NCI-H69 (cell line): ENCODE measurements around the gene TNS4.

Experiments used
- DNase-seq: peaks from one replicate; lab custom pipeline; 2025; lab: John Stamatoyannopoulos, UW

The TNS4 gene

DNA sequence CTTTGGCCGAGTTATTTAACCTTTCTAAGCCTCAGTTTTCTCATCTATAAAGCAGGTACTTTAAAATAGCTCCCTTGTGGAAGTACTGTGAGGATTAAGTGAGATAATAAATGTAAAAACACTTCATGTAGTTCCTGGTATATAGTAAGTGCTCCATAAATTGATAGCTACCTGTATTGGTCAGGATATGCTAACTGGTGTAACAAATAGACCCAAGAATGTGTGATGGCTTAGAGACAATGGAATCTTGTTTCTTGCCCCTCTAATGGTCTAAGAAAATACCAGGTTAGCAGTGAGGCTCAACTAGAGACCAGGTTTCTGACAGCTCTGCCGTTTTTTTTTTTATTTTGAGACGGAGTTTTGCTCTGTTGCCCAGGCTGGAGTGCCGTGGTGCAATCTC, 34.0 kb upstream of the TNS4 start:
- DNase-seq: no peak

DNA sequence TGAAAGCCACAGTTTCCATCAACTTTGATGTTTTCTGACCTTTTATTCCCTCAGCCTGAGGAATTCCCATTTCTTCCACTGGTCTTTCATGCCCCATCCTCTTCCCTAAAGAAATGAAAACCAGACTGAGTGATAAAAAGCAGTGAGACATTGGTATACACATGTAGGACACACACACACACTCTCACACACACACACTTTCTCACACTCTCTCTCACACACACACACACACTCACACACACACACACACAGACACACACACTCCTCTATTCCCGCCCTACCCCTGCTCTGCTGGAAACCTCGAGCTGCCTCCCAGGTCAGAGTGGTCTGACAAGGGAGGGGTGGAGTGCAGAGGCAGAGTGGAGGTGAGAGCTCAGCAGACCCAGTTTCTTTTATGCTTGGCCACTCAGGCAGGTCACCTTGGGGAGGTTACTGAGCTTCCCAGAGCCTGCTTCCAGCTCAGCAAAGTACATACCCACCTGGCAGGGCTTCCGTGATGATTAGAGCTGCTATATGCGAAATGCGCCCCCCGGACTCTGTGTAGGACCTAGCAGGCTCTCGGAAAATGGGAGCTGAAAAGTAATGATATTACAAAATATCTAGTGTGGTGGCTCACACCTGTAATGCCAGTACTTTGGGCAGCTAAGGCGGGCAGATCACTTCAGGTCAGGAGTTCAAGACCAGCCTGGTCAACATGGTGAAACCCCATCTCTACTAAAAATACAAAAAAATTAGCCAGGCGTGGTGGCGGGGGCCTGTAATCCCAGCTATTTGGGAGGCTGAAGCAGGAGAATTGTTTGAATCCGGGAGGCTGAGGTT, 33.2 kb upstream of the TNS4 start:
- no peak for DNase-seq

DNA sequence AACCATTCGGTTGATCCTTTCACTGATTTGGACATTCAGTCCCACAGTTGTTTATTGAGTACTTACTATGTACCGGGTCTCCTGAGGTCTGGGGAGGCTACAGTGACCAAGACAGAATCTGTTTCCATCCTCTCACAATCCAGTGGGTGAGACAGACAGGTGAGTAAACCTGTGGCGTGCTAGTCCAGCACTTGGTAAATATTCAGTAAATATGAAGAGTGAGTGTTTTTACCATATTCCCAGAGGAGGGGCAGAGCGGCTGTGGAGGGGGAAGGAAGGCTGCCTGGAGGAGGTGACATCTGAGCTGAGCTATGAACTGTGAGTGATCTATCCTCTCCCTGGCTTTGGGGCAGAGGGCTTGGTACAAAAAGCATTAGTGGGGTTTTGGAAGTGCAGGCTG, 32.5 kb upstream of the TNS4 start:
- no peak for DNase-seq

DNA sequence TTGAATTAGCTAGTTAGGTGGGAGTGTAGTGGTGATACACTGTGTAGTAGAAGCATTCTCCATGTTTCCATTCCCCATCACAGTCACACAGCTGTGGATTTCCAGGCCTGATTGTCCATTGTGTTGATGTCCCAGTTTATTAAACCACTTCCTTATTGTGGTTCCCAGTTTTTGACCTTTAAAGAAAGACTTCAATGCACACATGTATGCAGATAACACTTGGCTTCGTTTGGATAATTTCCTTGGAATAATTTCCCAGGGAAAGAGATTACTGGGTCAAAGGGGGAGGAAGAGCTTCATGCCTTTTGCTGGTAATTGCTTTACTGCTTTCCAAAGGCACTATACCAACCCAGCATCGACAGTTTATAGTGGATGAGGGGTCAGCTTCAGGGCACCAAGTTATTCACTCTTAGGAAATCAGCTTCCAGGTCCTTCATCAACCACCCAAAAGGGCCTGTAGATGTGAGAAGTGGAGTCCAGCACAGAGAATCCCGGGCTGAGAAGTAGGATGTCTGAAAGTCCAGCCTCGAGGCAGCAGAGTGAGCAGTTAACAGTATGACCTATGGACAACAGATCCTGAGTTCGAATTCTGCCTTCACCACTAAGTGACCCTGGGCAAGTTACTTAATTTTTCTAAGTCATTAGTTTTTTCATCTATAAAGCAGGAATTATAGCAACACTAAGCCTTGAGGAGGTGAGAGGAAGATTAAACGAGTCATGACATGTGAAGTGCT, 31.3 kb upstream of the TNS4 start:
- DNase-seq: peak; percentile 15

DNA sequence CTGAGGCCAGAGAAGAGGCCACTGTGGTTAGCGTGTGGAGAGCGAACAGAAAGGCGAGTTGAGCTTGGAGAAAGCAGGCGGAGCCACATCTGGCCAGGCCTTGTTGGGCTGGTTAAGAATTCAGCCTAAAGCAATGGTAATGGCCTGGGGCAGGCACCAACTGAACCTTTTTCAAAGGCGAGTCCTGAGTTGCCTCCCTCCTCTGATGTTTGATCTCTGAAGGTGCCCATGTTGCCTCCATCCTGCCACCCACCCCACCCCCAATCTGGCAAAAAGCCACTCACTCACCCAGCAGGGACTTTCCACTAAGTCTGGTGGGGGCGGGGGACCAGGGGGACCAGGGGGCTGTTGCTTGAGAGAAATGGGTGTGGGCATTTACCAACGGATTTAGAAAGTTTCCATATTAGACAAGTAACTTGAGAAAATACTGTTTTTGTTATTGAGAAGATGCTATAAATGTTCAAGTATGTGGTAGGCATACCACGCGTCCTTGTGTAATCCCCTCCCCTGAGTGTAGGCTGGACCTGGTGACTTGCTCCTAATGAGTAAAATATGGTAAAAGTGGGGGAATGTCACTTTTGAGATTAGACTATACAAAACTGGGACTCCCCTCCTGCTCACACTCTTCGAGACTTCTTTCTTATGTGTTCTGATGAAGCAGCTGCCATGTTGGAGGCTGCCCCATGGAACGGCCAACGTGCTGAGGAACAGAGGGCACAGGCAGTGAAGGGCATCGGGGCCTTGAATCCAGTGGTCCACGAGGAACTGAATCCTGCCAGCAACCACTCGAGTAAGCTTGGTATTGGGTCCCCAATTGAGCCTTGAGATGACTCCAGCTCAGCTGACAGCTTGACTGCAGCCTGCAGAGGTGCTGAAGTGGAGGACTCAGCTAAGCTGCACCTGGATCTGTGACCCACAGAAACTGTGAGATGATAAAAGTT, 29.9 kb upstream of the TNS4 start:
- no peak for DNase-seq

DNA sequence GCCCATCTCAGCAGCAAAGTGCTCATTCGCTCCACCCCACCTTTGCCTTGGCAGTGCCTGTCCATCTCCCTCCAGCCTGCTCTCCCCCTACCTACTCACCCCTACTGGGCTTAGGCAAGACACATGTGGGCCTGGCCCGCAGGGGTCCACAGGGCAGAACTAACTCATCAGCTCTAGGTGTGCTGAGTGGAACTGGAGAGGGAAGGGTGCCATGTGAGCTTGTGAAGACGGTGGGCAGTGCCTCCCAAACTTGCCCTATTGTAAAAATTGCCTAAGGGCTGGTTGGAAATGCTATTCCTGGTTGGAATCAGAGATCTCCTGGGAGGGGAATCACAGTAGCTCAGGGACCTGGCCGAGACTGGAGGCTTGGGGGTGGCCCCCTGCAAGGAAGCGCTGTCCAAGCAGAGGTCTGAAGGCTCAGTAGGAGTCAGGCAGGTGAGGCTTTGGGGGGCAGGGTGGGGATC, 29.1 kb upstream of the TNS4 start:
- DNase-seq: no peak

DNA sequence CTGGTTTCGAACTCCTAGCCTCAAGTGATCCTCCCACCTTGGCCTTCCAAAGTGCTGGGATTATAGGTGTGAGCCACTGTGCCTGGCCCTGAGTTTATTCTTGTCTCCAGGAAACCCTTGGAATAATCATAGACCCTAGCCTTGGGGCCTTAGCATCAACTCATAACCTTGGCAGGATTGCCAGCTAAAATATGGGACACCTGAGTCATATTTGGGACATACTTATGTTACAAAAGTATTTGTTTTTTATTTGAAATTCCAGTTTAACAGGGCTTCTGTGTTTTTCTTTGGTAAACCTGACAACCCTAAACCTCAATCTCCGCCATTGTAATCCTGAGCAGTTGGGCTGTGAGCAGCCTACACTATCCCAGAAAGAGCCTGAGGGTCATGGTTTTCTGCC, 28.6 kb upstream of the TNS4 start:
- no peak for DNase-seq

DNA sequence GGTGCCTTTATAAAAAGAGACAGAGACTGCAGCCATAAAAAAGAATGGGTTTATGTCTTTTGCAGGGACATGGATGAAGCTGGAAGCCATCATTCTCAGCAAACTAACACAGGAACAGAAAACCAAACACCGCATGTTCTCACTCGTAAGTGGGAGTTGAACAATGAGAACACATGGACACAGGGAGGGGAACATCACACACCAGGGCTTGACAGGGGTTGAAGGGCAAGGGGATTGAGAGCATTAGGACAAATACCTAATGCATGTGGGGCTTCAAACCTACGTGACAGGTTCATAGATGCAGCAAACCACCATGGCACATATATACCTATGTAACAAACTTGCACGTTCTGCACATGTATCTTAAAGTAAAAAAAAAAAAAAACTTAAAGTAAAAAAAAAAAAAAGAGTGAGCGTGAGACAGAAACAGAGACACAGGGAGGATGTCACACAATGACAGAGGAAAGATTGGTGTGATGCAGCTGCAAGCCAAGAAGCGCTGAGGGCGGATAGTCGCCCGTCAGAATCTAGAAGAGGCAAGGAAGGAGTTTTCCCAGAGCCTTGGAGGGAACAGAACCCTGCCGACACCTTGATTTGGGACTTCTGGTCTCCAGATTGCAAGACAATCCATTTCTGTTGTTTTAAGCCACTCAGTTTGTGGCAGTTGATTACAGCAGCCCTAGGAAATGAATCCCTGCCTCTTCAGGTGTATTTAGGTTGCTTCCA, 27.4 kb upstream of the TNS4 start:
- no peak for DNase-seq

DNA sequence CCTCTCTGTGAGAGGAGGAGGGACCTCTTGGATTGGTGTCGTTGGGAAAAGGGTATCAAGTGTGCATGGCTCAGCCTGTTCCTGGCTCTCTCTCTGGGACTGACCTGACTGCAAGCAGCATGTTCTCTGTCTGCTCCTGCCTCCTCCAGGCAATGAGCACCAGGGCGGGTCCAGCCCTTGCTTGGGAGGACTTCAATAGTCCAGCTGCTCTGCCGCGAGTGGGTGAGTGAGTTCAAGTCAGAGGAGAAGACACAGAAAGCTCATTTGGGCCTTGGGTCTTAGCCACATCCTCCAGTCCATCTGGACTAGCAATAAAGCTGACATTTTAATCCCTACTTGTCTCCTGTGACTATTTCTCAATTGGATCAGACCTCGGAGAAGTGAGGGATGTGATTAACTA, 25.2 kb upstream of the TNS4 start:
- DNase-seq: no peak

DNA sequence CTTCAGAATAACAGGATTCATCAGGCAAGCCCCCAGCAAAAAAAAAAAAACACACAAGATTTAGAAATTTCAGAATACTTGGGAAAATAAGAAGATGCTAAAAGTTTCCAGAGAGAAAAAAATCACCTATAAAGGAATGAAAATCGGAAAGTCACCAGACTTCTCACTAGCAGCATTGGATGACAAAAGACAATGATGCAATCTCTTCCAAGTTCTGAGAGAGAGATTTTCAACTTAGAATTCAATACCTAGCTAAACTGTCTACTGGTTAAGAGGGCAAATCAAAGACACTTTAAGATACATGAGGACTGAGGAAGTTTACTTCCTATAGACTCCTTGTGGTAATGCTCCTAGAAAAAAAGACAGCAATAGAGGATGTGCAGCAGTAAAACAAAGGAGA, 23.9 kb upstream of the TNS4 start:
- DNase-seq: no peak

DNA sequence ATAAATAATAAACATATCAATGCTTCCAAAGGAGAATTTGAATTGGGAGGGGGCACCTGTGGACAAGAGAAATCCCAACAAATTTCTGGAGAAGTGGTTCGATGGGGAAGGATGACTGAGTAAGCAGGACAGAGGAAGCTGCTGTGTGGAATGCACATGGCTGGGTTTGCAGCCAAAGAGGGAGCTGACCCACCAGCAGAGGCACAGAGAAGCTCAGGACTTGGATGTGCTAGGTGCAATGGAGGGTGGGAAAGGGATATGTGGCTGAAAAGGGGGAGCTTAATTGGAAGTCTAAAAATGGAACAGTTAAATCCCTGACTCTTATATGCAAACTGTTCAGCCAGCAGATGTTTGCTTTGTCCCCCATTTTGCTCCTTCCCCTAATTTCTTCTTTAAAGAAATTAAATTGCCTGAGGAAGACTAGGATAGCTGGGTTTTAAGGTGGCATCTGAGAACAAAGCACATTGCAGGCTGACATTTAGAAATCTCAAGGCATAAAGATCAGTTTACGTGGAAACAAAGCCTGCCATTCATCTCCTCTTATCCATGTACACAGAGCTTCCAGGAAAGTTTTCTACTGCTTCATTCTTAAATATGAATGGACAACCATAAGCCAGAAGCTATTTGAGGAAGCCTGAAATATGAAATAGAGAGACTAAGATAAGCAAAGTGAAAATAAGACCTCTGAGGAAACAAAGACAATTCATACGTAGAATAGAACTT, 23.0 kb upstream of the TNS4 start:
- DNase-seq: no peak

DNA sequence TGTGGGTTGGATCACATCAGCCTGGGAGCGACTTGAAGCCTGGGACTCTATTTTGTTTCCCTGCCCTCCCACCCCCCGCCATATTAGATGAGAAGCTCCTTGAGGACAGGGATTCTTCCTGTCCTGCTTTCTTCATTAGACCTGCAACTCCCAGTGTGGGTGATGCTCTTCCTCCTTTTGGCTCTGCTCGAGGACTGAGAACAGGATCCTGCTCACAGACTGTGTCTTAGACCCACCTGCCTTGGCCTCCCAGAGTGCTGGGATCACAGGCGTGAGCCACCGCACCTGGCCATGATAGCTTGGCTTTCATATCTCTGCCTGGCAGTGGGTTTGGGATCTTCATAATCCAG, 21.5 kb upstream of the TNS4 start:
- DNase-seq: no peak

DNA sequence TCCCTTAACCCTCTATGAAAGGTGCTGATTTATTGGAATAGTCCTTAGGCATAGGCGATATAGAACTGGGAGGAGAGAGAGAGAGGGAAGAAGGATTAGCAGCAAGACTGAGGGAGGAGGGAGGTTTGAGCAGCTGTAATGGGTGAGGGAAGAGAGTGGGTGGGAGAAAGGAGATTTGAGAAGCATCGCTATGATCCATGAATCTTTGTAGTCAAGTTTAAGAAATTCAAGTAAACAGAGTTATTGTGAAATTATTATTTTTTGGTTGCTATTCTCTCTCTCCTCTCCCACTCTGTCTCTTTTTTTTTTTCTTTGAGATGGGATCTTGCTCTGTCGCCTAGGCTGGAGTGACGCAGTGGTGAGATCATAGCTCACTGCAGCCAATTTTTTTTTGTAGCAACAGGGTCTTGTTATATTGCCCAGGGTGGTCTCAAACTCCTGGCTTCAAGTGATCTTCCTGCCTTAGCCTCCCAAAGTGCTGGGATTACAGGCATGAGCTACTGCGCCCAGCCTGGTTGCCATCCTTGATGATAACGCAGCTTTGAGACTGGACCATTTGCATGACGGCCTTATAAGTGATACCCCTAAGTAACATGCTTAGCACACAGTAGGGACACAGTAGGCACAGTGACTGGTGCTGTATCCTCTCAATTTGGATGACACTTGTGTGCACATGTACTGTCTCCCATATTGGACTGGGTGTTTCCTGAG, 21.0 kb upstream of the TNS4 start:
- DNase-seq: no peak

DNA sequence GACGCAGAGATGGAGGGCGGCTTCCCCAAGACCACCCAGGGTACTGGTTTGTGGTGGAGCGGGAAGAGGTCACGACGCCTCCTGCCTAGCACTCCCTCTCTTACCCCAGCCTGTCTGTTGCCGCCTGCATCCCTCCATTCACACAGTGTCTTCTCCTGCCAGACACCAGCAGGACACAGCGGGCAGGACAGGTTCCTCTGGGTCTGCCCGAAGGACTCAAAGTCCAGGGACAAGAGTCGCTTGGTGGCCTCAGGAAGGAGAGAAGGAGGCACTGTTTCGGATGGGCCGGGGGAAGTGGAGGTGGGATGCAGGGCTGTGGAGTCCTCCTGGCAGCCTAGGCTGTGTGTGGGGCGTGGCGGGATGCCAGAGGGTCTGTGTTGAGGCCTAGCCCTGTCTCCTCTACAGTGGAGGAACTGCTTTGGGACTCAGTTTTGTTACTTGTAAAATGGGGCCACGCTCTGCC, 19.6 kb upstream of the TNS4 start:
- no peak for DNase-seq

DNA sequence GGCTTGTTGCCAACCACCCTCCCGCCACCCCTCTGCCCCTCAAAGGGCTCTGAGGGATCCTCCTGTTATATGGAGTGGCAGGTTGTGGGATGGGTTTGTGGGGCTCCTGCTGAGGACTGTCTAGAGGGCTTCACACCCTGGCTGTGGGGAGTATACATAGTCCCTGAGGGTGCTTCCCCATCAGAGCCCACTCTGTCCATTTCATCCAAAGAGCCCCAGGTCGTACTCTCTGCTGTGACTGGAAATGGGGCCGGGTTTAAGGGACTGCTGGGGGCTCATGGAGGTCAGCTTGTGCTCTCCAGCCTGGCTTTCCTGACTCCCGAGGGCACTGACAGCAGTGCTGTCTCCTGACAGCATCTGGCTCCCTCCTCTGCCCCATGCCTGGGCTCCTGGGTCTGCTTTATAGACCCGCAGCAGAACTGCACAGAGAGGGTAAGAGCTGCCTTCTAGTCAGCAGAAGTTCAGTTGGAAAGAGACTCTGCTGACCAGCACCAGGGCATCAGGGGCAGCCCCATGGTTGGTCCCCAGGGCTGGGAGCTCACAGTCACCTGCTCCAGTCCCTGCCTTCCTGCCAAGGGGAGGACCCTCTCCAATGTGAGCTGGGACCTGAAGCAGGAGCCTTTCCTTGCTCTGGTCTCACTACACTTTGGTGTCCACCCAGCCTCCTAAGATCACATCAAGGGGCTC, 17.8 kb upstream of the TNS4 start:
- no peak for DNase-seq

DNA sequence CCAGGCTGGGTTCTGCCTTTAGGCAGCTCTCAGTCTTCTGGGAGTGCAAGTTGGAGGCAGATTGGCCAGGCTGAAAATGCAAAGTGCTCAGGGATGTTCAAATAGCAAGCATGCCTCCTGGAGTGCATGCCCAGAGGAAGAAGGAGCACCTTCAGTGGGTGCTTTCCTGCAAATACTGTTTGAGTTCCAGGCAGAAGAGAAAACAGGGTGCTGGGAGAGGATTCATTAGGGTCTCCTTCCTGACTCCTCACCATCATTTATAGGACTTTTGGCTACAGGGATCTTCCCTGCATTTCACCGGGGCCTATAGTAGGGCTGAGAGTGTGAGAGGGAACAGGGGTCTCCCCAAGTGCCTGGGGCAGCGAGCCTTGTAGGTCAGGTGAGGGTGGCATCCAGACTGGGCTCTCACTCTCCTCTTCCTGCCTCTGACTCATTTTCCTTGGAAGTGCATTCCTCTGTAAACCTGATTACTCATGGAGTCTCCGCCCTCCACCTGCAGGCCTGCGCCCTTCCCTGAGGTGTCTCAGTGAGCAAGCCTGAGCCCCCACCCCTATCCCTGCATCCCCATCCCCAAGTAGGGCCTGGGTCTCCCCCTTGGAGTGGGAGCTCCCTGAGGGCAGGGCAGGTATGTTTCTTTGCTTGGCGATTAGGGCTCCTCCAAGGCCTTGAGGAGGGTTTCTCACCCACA, 17.1 kb upstream of the TNS4 start:
- peak; percentile 12 for DNase-seq

DNA sequence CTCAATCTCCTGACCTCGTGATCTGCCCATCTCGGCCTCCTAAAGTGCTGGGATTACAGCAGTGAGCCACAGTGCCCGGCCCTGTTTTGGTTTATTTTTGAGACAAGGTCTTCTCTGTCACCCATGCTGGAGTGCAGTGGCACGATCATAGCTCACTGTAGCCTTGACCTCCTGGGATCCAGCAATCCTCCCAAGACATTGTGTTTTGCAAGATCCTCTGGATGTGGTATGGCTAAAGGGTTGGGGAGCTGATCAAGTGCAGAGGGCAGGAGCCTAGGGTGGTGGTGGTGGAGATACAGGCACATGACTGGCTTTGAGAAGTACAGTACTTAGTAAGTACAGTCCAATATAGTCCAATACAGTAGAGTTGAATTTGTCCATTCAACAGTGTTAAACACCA, 16.6 kb upstream of the TNS4 start:
- no peak for DNase-seq

DNA sequence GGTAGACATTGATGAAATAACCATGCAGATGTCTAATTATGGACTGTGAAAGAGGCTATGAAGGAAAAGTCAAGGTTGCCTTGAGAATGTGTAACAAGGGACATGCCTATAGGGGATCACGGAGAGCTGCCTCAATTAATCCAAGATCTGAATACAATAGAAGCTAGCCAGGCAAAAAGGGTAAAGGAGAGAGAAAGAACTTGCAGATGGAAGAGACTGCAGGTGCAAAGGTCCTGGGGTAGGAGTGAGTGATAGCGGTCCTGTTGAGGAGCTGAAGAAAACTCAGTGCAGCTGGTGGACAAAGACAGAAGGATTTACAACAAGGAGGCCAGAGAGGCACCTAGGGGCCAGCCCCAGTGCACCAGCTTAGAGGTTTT, 15.9 kb upstream of the TNS4 start:
- DNase-seq: no peak

DNA sequence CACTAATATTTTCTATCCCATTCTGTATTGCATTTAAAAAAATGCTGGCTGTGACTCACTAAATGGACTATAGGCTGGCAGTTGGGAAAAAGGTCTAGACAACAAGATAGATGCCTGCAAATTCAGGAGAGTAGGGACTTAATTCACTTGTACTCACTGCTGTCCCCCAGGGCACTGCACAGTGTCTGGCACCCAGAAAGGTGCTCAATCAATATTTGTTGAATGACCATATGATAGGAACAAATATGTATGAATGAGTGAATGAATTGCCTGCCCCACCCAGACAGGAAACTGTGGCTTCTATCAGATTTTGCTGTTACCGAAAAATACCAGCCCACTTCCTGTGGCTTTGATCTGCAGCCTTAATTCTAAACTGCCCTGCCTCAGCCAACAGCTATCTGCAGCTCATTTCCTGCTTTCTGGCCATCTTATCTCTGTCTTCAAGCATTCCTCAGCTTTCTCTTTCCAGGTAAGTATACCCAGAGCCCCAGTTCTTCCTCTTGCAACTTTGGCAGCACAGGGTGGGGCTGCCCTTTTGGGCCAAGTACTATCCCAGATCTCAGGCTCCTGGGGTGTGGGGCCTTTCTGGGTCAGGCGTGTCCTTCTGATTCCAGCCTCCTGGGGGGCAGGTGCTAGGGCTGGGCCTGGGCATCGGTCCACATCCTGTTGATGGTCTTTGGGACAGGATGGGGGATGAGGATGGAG, 15.3 kb upstream of the TNS4 start:
- peak; percentile 21 for DNase-seq
